ENCODE results near the gene SLX4. TPM values are rescaled to one million over a fixed set of nuclear protein-coding genes. Genes with fewer than 3 reads are reported as not detected.
A peak's percentile ranks its signal among the peaks of the same experiment; 100 is the strongest.

SLX4 gene
- total and polyA plus RNA-seq, 12 donors = 1.1 to 4.4 (median 2.9) TPM

DNA sequence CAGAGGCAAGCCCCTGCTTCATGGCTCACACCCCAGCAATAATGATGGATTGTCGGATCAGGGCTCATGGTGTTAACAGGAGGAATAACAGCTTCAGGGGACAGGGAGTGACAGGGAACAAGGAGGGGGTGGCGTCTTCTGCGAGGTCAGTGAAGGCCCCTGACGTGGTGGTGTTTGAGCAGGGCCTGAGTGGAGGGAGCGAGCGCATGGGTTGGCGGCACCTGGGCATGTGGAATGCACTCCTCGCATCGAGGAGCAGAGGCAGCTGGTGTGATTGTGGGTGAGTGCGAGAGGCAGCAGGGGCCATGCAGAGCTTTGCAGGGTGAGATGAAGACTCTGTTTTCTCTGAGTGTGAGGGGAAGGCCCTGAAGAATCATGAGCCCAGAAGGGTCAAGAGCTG, 77.3 kb downstream of the SLX4 start:
- WGBS, 2 donors = 95 to 96% methylated on average over 10 of the region's 10 CpGs
- ATAC-seq (peak in 1 of 8 donors; percentile 42), DNase-seq (no peak)
- TF ChIP-seq, protein P1, sequence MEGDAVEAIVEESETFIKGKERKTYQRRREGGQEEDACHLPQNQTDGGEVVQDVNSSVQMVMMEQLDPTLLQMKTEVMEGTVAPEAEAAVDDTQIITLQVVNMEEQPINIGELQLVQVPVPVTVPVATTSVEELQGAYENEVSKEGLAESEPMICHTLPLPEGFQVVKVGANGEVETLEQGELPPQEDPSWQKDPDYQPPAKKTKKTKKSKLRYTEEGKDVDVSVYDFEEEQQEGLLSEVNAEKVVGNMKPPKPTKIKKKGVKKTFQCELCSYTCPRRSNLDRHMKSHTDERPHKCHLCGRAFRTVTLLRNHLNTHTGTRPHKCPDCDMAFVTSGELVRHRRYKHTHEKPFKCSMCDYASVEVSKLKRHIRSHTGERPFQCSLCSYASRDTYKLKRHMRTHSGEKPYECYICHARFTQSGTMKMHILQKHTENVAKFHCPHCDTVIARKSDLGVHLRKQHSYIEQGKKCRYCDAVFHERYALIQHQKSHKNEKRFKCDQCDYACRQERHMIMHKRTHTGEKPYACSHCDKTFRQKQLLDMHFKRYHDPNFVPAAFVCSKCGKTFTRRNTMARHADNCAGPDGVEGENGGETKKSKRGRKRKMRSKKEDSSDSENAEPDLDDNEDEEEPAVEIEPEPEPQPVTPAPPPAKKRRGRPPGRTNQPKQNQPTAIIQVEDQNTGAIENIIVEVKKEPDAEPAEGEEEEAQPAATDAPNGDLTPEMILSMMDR (IDR thresholded peaks at IDR 0.05) = no peak
- Histone ChIP-seq H3K9me3 (no peaks in the 10 kb centered on the region), H3K4me1 (peaks cover 0 to 17% (median 0%) of the 10 kb centered on the region in 9 donors), H3K36me3 (peaks cover 0 to 89% (median 22%) of the 10 kb centered on the region in 9 donors), H3K27me3 (no peaks in the 10 kb centered on the region), H3K27ac (no peak overlapping the region), H3K4me3 (no peak overlapping the region)
- intact Hi-C loops (cut with DNase I) = no loop called here

DNA sequence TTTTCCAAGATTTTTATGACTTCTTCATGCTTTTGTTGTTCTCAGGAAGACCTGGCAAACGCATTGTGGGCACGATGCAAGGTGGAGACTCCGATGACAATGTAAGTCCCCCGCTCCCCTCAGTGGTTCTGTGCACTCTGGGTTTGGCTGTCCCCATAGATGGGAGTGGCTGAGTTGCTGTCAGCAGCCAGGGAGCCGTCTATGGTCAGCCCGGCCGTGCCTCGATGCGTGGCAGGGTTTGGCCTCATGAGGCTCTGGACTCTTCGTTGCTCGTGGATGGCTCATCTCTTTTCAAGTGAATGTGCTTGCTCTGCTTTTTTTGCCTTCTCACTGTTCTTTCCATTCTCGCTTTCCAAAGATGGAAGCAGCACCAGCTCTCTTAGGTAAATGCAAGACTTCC, 78.7 kb downstream of the SLX4 start:
- Histone ChIP-seq H3K4me1 (peaks cover 0 to 17% (median 0%) of the 10 kb centered on the region in 9 donors), H3K27ac (no peak overlapping the region), H3K27me3 (no peaks in the 10 kb centered on the region), H3K9me3 (no peaks in the 10 kb centered on the region), H3K36me3 (peaks cover 0 to 92% (median 22%) of the 10 kb centered on the region in 9 donors), H3K4me3 (no peak overlapping the region)
- intact Hi-C loops (cut with DNase I) = no loop called here
- ATAC-seq (no peak), DNase-seq (no peak)
- 92% methylated on average over 12 of the region's 12 CpGs for WGBS, 2 donors
- TF ChIP-seq, protein P1 (IDR thresholded peaks at IDR 0.05) = no peak

Other genes with a start within 250 kb of the SLX4 start
- gene ZSCAN32, start 210.6 kb downstream of the SLX4 start, total RNA-seq = 1 to 10 TPM; 5.0 to 9.0 (median 6.9) TPM
- gene ZSCAN32, start 210.6 kb downstream of the SLX4 start, polyA plus RNA-seq = 1 to 10 TPM; 6.1 to 7.0 TPM
- 10 to 100 TPM in 4 of 10 donors, 1 to 10 TPM in 6; 7.0 to 14.4 (median 9.9) TPM for gene ZNF174, start 210.4 kb downstream of the SLX4 start, total RNA-seq
- gene ZNF174, start 210.4 kb downstream of the SLX4 start, polyA plus RNA-seq = 1 to 10 TPM; 6.5 to 6.7 TPM
- 1 to 10 TPM; 1.1 to 2.4 (median 1.8) TPM for gene ZNF597, start 168.1 kb downstream of the SLX4 start, total RNA-seq
- under 1 TPM; 0.73 to 0.86 TPM for gene ZNF597, start 168.1 kb downstream of the SLX4 start, polyA plus RNA-seq
- 10 to 100 TPM; 32.1 to 57.5 (median 37.7) TPM for gene NAA60, start 167.9 kb downstream of the SLX4 start, total RNA-seq
- gene NAA60, start 167.9 kb downstream of the SLX4 start, polyA plus RNA-seq = 10 to 100 TPM; 33.5 to 41.6 TPM
- not detected for gene C16orf90, start 116.1 kb downstream of the SLX4 start, total RNA-seq
- not detected for gene C16orf90, start 116.1 kb downstream of the SLX4 start, polyA plus RNA-seq
- 10 to 100 TPM; 12.4 to 28.2 (median 17.4) TPM for gene CLUAP1, start 110.6 kb downstream of the SLX4 start, total RNA-seq
- gene CLUAP1, start 110.6 kb downstream of the SLX4 start, polyA plus RNA-seq = 10 to 100 TPM in 1 of 2 donors, 1 to 10 TPM in 1; 5.0 to 14.3 TPM
- 1 to 10 TPM in 6 of 10 donors, under 1 TPM in 4; 0.42 to 2.5 (median 1.1) TPM for gene NLRC3, start 34.2 kb downstream of the SLX4 start, total RNA-seq
- under 1 TPM; 0.26 to 0.88 TPM for gene NLRC3, start 34.2 kb downstream of the SLX4 start, polyA plus RNA-seq
- gene DNASE1, start 43.1 kb upstream of the SLX4 start, total RNA-seq = 10 to 100 TPM in 1 of 10 donors, 1 to 10 TPM in 9; 3.4 to 10.5 (median 7.4) TPM
- gene DNASE1, start 43.1 kb upstream of the SLX4 start, polyA plus RNA-seq = 10 to 100 TPM in 1 of 2 donors, 1 to 10 TPM in 1; 3.3 to 15.9 TPM
- gene TRAP1, start 105.9 kb upstream of the SLX4 start, total RNA-seq = 100 to 1,000 TPM in 9 of 10 donors, 10 to 100 TPM in 1; 89.3 to 148 (median 128) TPM
- 100 to 1,000 TPM in 1 of 2 donors, 10 to 100 TPM in 1; 57.3 to 108 TPM for gene TRAP1, start 105.9 kb upstream of the SLX4 start, polyA plus RNA-seq